NCI-H146 treated with DMSO at 0.1 percent for 48 hours (cell line): ENCODE results near the gene ARID4B.
"Not testable (repeated sequence)": the region's sequence is repeated elsewhere in the genome, so short reads cannot be mapped to it uniquely, and the experiment has no call there.

Experiments used
- DNase-seq: peaks from one replicate; lab custom pipeline; 2025; ENCODE audit not compliant: unreplicated experiment; lab: John Stamatoyannopoulos, UW

The ARID4B gene, protein sequence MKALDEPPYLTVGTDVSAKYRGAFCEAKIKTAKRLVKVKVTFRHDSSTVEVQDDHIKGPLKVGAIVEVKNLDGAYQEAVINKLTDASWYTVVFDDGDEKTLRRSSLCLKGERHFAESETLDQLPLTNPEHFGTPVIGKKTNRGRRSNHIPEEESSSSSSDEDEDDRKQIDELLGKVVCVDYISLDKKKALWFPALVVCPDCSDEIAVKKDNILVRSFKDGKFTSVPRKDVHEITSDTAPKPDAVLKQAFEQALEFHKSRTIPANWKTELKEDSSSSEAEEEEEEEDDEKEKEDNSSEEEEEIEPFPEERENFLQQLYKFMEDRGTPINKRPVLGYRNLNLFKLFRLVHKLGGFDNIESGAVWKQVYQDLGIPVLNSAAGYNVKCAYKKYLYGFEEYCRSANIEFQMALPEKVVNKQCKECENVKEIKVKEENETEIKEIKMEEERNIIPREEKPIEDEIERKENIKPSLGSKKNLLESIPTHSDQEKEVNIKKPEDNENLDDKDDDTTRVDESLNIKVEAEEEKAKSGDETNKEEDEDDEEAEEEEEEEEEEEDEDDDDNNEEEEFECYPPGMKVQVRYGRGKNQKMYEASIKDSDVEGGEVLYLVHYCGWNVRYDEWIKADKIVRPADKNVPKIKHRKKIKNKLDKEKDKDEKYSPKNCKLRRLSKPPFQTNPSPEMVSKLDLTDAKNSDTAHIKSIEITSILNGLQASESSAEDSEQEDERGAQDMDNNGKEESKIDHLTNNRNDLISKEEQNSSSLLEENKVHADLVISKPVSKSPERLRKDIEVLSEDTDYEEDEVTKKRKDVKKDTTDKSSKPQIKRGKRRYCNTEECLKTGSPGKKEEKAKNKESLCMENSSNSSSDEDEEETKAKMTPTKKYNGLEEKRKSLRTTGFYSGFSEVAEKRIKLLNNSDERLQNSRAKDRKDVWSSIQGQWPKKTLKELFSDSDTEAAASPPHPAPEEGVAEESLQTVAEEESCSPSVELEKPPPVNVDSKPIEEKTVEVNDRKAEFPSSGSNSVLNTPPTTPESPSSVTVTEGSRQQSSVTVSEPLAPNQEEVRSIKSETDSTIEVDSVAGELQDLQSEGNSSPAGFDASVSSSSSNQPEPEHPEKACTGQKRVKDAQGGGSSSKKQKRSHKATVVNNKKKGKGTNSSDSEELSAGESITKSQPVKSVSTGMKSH (N-terminal part only)

DNA sequence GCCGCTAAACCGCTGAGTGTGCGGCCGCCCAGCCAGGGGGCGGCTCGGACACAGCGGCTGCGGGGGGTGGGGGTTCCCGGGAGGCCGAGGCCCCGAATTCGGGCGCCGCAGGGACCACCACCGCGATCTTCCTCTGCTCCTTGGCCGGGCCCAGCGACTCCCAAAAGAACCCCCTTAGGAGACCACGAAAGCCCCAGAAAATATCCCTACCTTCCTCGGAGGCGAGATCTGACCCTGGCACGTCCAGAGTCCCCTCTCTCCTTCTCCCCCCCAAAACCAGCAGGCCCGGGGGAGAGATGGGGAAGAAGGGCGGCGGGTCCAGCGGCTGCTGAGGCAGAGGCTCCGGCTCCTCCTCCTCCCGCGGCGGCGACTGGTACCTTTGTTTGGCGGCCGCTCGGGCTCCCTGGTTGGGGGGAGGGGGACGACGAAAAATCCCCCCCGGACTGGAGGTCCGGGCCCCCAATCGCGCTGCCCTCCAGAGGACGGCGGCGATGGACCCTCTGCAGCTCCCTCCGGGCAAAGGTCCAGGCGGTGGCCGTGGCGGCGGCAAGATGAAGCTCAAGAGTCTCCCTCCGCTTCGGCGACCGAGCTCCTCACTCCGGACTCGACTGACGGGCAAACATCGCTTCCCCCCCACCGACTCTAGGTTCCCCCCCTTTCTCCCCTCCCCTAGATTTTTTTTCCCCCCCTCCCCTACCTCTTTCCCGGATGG is at the start of gene ARID4B:
Gene ARID4B (minus strand): TSS at position 621 of the 712 bp plus-strand sequence. CDS start 1,260 bp downstream, outside the sequence.
- peak; percentile 70 for DNase-seq

DNA sequence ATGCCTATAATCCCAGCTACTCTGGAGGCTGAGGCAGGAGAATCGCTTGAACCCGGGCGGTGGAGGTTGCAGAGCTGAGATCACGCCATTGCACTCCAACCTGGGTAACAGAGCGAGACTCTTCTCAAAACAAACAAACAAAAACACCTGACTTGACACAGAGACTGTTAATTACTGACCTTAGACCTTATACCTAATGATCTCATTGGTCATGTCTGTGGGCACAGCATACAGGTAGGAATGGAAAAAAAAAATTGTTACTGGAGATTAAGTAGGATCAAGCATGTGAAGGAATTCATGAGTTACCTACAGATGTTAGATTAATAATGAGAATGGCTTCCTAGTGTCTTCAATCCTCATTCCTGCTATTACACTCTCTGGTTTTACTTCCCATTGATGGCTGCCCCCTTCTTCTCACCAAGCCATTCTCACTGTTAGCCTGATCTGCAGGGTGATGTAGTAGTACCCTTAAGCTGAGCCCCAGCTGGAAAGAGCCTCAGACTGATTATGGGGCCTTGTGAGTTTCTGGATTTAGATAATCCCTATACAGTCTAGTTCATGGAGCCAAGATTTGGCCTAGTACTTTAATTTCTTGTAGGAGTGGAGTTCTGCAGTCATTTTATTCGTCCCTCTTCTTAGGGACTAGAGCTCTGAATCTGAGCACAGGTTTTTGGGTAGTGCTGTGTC is 48.1 kb upstream of the ARID4B start:
- no peak for DNase-seq

DNA sequence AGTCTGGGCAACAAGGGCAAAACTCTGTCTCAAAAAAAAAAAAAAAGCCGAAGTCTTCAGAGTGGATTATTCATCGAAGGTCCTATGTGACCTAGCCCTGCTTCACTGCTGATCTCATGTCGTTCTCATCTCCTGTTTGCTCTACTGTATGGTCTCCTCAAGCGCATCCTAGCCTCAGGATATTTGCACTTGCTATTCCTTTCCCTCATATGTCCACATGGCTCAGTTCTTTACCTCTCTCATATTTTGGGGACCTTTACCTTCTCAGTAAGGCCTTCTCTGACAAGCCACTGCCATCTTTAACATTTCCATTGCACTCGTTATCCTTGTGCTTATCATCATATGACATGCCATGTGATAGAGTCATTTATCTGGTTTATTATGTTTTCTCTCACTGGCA is 41.8 kb upstream of the ARID4B start:
- no peak for DNase-seq

DNA sequence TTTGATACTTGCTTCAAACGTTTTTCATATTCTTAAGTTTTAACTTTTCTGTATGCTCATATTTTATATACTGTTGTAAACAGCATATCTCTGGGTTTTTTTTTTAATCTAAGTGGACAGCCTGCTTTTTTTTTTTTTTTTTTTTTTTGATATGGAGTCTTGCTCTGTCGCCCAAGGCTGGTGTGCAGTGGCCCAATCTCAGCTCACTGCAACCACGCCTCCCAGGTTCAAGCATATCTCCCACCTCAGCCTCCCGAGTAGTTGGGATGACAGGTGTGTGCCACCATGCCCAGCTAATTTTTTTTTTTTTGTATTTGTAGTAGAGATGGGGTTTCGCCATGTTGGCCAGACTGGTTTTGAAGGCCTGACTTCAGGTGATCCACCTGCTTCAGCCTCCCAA is 40.4 kb upstream of the ARID4B start:
- DNase-seq: no peak

DNA sequence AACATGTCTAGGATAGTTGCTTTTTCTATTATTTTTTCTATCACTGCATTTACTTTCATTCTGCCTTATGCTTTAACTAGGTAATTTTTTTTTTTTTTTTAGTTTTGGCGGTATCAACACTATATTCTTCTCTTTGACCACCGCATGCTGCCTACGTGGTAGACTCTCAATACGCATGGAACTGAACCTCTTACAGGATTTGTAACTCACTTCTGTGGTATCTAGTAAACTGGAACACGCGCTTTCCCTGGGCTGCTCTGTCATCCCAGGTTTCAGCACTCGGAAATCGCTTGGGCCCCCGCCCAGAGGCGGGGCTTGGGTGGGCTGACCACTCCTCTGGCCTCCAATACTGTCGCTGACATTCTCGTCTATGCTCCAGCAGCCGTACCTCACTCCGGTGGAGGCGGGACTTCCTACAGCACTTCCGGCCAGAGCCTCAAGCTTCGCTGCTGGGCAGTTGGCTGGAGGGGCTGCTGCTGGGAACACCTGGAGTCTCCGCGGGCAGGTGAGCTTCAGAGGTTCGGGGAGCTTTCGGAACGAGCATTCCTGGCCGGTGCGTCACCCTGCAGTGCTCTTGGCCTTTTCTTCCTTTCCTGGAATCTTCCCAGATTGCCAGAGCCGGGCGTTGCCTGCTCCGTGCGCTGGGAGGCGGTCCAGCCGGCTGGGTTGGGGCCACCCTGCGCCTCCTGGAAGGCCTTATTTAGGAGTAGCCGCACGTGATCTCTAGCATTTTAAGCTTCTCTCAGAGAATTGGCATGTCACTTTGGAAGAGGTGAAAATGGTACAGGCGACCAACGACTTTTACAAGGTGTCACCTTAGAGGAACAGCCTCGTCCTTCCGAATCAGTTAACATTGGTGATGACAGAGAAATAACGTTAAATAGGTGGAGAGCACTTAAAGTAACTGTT is 39.3 kb upstream of the ARID4B start, which contains the start of gene TBCE:
Gene TBCE (plus strand): TSS at position 428 of the 909 bp plus-strand sequence. CDS start 12,623 bp downstream, outside the sequence.
- DNase-seq: peak; percentile 96

DNA sequence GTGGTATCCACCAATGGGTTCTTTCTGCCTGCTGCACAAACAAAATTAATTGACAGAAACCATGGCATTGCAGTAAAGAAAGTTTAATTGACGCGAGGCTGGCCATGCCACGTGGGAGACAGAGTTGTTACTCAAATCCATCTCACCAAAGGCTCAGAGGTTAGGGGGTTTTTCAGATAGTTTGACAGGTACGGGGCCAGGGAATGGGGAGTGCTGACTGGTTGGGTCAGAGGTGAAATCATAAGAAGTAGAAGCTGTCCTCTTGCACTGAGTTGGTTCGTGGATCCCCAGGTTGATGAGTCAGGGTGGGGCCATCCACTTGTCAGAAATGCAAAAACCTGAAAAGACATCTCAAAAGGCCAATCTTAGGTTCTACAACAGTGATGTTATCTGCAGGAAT is 38.3 kb upstream of the ARID4B start:
- no peak for DNase-seq

DNA sequence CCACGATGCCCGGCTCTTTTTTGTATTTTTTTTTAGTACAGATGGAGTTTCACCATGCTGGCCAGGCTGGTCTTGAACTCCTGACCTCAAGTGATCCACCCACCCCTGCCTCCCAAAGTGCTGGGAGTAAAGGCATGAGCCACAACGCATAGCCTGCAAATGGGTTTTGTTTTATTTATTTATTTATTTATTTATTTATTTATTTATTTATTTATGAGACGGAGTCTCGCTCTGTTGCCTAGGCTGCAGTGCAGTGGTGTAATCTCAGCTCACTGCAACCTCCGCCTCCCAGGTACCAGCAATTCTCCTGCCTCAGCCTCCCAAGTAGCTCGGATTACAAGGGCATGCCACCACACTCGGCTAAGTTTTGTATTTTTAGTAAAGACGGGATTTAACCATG is 36.2 kb upstream of the ARID4B start:
- DNase-seq: not testable (repeated sequence)

DNA sequence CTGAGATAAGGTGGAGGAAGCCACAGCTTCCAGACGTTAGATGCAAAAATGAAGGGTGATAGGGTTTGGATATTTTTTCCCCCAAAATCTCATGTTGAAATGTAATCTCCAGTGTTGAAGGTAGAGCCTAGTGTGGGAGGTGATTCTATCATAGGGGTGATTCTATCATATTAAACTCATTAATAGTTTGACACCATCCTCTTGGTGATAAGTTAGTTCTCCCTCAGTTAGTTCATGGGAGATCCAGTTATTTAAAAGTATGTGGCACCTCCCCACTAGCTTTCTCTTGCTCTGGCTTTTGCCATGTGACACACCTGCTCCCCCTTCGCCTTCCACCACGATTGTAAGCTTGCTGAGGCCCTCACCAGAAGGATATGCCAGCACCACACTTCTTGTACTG is 30.9 kb upstream of the ARID4B start:
- DNase-seq: no peak

DNA sequence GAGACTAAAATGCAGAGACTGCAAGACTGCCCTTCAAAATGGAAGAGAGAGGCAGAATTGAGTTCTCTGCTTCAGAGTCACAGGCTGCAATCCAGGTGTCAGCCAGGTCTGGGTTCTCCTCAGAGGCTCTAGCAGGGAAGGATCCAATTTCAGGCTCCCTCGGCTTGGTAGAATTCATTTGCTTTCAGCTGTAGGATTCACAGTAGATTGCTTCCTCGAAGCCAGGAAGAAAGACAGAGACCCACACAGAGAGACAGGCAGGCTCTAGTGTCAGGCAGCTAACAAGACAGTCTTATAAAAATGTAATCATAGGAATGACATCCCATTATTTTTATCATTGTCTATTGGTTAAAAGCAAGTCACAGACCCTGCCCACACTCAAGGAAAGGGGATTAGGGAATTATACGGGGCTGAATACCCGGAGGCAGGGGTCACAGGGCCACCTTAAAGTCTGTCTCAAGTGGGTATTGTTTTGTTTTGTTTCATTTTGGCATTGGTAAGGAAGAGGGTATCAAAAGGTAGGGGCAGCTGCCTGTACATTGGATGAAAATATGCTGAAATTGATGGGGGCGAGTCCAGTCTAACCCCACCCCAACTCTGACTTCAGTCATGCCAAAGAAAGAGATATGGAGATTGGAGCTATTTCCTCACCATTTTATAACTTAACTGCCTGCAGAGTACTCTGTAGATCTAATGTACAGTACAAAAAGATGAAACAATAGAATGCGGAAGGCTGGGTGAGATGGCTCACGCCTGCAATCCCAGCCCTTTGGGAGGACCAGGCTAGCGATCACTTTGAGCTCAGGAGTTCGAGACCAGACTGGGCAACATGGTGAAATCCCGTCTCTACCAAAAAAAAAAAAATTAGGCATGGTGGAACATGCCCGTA is 29.8 kb upstream of the ARID4B start:
- DNase-seq: peak; percentile 13

DNA sequence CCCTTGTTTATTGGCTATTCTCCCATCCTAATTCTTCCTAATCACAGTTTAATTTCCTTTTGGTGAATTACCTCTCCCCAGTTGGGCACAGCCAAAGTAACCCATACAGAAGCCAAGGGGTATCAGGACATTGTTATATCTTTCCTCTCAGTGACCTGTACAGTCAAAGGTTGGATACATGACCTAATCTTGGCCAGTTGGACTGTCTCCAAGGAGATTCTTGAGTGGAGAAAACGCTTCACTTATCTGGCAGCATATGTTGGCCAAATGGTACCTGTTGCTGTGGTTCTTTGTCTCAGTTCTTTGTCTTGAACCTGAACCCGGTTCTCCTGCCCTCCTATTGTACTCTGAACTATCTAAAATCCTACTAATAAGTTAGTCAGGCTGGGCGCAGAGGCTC is 23.9 kb upstream of the ARID4B start:
- no peak for DNase-seq

DNA sequence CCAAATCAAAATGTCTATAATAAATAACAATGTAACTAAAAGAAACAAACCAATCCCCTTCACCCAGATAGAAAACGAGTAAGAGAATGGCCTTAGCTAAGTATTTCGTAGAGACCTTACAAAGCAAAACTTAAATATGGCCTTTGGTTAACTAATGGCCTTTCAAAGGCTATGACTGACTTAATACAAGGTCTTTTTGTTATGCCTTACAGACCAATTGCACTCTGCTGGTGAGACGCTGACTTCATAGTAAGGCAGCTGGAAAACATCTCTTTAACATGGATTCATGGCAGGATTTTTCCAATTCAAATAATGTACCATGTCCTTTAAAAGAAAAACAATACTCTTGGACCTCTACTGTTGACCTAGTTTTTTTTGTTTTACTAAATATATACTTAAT is 23.5 kb upstream of the ARID4B start:
- no peak for DNase-seq

DNA sequence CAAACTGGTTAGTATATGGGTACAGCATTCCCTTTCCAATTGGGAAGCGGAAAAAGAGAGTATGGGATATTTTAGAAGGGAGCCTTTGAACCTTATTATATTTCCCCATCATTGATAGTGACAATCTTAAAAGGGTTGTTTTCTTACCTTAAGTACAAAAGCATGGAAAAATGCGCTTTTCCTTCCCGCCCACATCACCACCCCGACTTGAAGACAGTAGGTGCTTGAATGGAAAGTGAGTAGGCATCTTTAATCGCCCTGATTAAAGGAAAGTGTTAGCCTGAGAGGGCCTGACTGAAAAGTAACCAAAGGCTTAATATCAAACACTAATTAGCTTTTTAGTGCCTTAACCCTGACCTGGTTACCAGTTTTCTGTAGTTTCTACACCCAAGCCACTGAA is 15.7 kb upstream of the ARID4B start:
- DNase-seq: no peak

DNA sequence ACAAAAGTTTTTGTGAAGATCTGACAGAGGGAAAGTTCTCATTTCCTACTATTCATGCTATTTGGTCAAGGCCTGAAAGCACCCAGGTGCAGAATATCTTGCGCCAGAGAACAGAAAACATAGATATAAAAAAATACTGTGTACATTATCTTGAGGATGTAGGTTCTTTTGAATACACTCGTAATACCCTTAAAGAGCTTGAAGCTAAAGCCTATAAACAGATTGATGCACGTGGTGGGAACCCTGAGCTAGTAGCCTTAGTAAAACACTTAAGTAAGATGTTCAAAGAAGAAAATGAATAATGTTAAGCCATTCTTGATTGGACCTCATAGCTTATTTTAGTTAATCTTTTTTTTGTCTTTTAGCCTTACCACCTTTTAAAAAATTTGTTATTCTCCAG is 14.5 kb upstream of the ARID4B start:
- no peak for DNase-seq

DNA sequence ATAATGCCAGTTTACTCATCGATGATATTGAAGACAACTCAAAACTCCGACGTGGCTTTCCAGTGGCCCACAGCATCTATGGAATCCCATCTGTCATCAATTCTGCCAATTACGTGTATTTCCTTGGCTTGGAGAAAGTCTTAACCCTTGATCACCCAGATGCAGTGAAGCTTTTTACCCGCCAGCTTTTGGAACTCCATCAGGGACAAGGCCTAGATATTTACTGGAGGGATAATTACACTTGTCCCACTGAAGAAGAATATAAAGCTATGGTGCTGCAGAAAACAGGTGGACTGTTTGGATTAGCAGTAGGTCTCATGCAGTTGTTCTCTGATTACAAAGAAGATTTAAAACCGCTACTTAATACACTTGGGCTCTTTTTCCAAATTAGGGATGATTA is 14.1 kb upstream of the ARID4B start:
- DNase-seq: no peak

DNA sequence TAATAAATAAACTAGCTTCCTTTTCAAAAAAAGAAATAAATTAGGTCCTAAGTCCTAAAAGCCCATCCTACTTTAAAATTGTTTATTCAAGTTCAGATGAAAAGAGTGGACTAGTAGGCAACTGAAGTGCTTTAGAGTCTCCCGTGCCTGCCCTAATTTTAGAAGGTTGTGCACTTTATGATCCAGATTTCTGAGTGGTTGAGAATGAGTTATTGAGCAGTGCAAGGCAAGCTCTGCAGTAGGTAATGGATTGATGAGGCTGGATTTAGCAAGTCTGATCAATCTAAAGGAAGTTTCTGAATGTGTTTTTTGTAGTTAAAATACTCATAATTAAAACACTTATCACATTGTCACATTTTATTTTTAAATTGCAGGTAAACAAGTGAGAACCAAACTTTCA is 13.4 kb upstream of the ARID4B start:
- no peak for DNase-seq

DNA sequence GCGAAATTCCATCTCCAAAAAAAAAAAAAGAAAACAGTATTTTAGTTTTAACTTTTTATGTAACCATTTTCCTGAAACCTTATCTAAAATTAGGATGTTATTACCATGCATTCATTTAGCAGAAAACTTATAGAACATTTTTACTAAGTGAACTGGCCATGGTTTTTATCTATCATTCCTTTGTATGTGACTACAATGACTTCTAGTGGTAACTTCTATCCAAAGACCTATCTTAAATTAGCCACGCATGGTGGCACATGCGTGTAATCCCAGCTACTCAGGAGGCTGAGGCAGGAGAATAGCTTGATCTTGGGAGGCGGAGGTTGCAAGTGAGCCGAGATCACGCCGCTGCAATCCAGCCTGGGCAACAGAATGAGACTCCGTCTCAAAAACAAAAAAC is 11.8 kb upstream of the ARID4B start:
- DNase-seq: no peak

DNA sequence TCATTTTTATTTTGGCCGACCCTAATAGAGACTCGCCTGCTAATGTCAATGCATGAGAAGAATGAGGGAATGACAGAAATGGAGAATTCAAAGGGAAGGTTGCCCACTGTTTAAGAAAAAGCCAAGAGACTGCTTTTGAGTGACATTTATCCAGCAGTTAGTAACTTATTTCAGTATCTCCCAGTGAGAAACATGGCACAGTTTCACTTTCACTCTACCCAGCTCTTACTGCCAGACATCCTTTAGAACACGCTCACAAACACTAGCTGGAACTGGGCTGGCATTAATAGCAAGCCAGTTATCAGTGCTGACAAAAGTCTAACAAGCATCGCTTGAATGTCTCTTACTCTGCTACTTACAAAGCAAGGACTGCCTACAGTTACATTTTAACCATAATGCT is 8.9 kb upstream of the ARID4B start:
- no peak for DNase-seq

DNA sequence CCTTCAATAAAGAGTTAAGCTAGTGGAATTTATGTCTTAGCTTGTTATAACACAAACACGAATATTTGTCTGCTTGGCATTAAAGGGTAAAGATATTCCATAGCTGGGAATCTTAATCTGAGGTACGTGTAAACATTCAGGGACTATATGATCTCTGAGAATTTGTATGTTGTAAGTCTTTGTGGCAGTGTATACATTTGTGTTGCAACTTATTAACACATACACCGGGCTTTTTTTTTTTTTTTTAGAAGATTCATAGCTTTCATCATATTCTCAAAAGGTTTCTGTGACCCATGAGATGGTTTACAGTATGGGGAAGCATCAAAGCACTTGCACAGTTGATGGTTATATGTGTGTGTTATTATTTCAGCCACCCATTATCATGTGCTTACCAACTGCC is 3.4 kb upstream of the ARID4B start:
- DNase-seq: no peak
